HepG2 (cell line): Measurements from ENCODE around the gene PACS1. TPM values are rescaled to one million over a fixed set of nuclear protein-coding genes. Genes with fewer than 3 reads are reported as not detected.

ENCODE experiments used
- ARID2 ChIP-seq: sonication (generic); formaldehyde crosslinking; IDR thresholded peaks from 2 replicates; pipeline ENCODE4 v1.8.1; 2022; ENCODE audit warnings: mild to moderate bottlenecking, missing genetic modification reagents, borderline replicate concordance
- ATAD3A ChIP-seq: sonication (generic); formaldehyde crosslinking; IDR thresholded peaks from 2 replicates; pipeline ENCODE4 v1.4.0; 2020; ENCODE audit warnings: missing genetic modification reagents
- ATF3 ChIP-seq: sonication (generic); formaldehyde crosslinking; IDR thresholded peaks from 2 replicates; pipeline ENCODE4 v1.4.0; 2020; ENCODE audit warnings: missing genetic modification reagents
- BORCS8-MEF2B ChIP-seq: sonication (generic); formaldehyde crosslinking; IDR thresholded peaks from 2 replicates; pipeline ENCODE4 v1.8.0; 2022; ENCODE audit warnings: mild to moderate bottlenecking, missing genetic modification reagents
- EP300 ChIP-seq, 3 experiments: sonication (generic) in 1 of 3; formaldehyde crosslinking in 1 of 3; IDR thresholded peaks; 2 replicates each; pipeline versions ENCODE4 v1.5.1 to v1.6.1; 2011 to 2020; ENCODE audit warnings: low read depth in 2 of 3, low read length in 2 of 3, borderline replicate concordance in 1 of 3, improper control_type of control experiment in 1 of 3, mild to moderate bottlenecking in 1 of 3, missing genetic modification reagents in 1 of 3, moderate library complexity in 1 of 3
- IKZF1 ChIP-seq: fragments of 450-650 bp; IDR thresholded peaks from 2 replicates; pipeline ENCODE4 v1.7.1; 2016
- NFYC ChIP-seq: IDR thresholded peaks from 2 replicates; pipeline ENCODE4 v1.6.1; 2016; ENCODE audit warnings: missing genetic modification reagents, missing compliant biosample characterization
- NPAS2 ChIP-seq: sonication (generic); formaldehyde crosslinking; IDR thresholded peaks from 2 replicates; pipeline ENCODE4 v1.8.0; 2022; ENCODE audit warnings: mild to moderate bottlenecking, missing genetic modification reagents, borderline replicate concordance
- PBX3 ChIP-seq: sonication (generic); formaldehyde crosslinking; IDR thresholded peaks from 2 replicates; pipeline ENCODE4 v1.8.1; 2023; ENCODE audit warnings: missing genetic modification reagents, inconsistent platforms, borderline replicate concordance
- SNAPC5 ChIP-seq: sonication (generic); formaldehyde crosslinking; IDR thresholded peaks from 2 replicates; pipeline ENCODE4 v1.8.1; 2023; ENCODE audit warnings: mild to moderate bottlenecking, missing genetic modification reagents, borderline replicate concordance
- ZNF136 ChIP-seq: sonication (generic); formaldehyde crosslinking; IDR thresholded peaks from 2 replicates; pipeline ENCODE4 v1.8.1; 2022; ENCODE audit warnings: low read depth, mild to moderate bottlenecking, moderate library complexity, missing genetic modification reagents
- ZNF251 ChIP-seq: sonication (generic); formaldehyde crosslinking; IDR thresholded peaks from 2 replicates; pipeline ENCODE4 v1.9.0; 2021; ENCODE audit warnings: mild to moderate bottlenecking, missing genetic modification reagents
- ZNF275 ChIP-seq: sonication (generic); formaldehyde crosslinking; IDR thresholded peaks from 2 replicates; pipeline ENCODE4 v1.8.0; 2022; ENCODE audit warnings: missing genetic modification reagents, mild to moderate bottlenecking, inconsistent platforms, borderline replicate concordance
- ZNF318 ChIP-seq: sonication (generic); formaldehyde crosslinking; IDR thresholded peaks from 2 replicates; pipeline ENCODE4 v1.4.0; 2020; ENCODE audit warnings: mild to moderate bottlenecking, missing genetic modification reagents
- ZNF441 ChIP-seq: sonication (generic); formaldehyde crosslinking; IDR thresholded peaks from 2 replicates; pipeline ENCODE4 v1.7.0; 2021; ENCODE audit warnings: missing genetic modification reagents, borderline replicate concordance
- ZNF850 ChIP-seq: sonication (generic); formaldehyde crosslinking; conservative IDR thresholded peaks from 2 replicates; pipeline ENCODE4 v1.9.0; 2021; ENCODE audit warnings: mild to moderate bottlenecking, missing genetic modification reagents
- polyA plus RNA-seq, 8 experiments: library from polyadenylated mRNA; depleted of rRNA in 3 of 8; stranded (reverse) in 7 of 8; unstranded in 1 of 8; fragments of >200 nt; fragmentation: Illumina TruSeq in 4 of 8; extraction: Trizol in 4 of 8; gene quantifications; 2 replicates each; pipeline versions ENCODE4 v1.2.1 to v1.2.3, GENCODE V29; 2011 to 2016; ENCODE audit warnings: low read depth in 4 of 8, missing spikeins in 1 of 8, mixed read lengths in 1 of 8; ENCODE audit not compliant: insufficient read depth in 1 of 8
- total RNA-seq, 5 experiments: library from RNA; depleted of rRNA; stranded (reverse); fragments of >200 nt; fragmentation: Illumina TruSeq; extraction: Trizol; gene quantifications; 2 replicates each; pipeline ENCODE4 v1.2.3, GENCODE V29; 2016; ENCODE audit warnings: low read depth in 1 of 5

The PACS1 gene
- total and polyA plus RNA-seq, 2 of the 13 experiments (the other 11 are each of a cell fraction or from before 2014, with no cell fraction given), result 7.6 to 8.6 TPM

GRCh38 chr11:66051766-66052663 is 18.1 kb upstream of the PACS1 start, which contains the start of gene SF3B2 (continued):
- TF ChIP-seq NFYC (CRISPR knock-in tag), result peak; percentile 90
- peak; percentile 30; the same call in 1 of the 2 replicates for TF ChIP-seq ATF3 (CRISPR knock-in tag)
- TF ChIP-seq EP300 (IDR thresholded peaks at IDR 0.05; ENCODE audit: low read depth in 2 of 2, low read length in 2 of 2), result no peak
- TF ChIP-seq EP300 (CRISPR knock-in tag; IDR thresholded peaks at IDR 0.05; ENCODE audit: borderline replicate concordance), result peak; percentile 48; the same call in 1 of the 2 replicates
- peak; percentile 62; the same call in 1 of the 2 replicates for TF ChIP-seq ARID2 (CRISPR knock-in tag)
- 0 out of 2 replicates have a peak, but pooled peaks have one; percentile 56 for TF ChIP-seq ATAD3A (CRISPR knock-in tag)
- TF ChIP-seq ZNF441, result 0 out of 2 replicates have a peak, but pooled peaks have one; percentile 32
- no peak; the same call in 1 of the 2 replicates for TF ChIP-seq ZNF136
- peak; percentile 52; the same call in 1 of the 2 replicates for TF ChIP-seq ZNF275 (CRISPR knock-in tag)
- peak; percentile 82; the same call in 1 of the 2 replicates for TF ChIP-seq BORCS8-MEF2B (CRISPR knock-in tag)
- 0 out of 2 replicates have a peak, but pooled peaks have one; percentile 12 for TF ChIP-seq SNAPC5 (CRISPR knock-in tag)
- no peak for TF ChIP-seq IKZF1
- TF ChIP-seq PBX3 (CRISPR knock-in tag), result no peak
- no peak for TF ChIP-seq NPAS2 (CRISPR knock-in tag)
- TF ChIP-seq ZNF318 (CRISPR knock-in tag), result no peak
- TF ChIP-seq ZNF850 (CRISPR knock-in tag), result peak; percentile 41; the same call in 1 of the 2 replicates
- TF ChIP-seq ZNF251 (CRISPR knock-in tag), result no peak
